Nephron progenitor cell (in vitro differentiated cells): ENCODE results near the gene CWC22.
A peak's percentile ranks its signal among the peaks of the same experiment; 100 is the strongest.

Experiments
- DNase-seq: peaks from one replicate; pipeline ENCODE4 v3.0.0; 2021
- H3K27ac Mint-ChIP-seq: 2 replicates; pipeline ENCODE4 v1.8.0; 2021; ENCODE audit warnings: mild to moderate bottlenecking, moderate library complexity, mixed read lengths
- H3K27me3 Mint-ChIP-seq: 2 replicates; pipeline ENCODE4 v1.8.0; 2021; ENCODE audit warnings: mild to moderate bottlenecking, low read depth, mixed read lengths; ENCODE audit not compliant: poor library complexity
- H3K36me3 Mint-ChIP-seq: 2 replicates; pipeline ENCODE4 v1.8.0; 2021; ENCODE audit warnings: low read depth, mixed read lengths
- H3K4me1 Mint-ChIP-seq: 2 replicates; pipeline ENCODE4 v1.8.0; 2021; ENCODE audit warnings: mixed read lengths
- H3K4me3 Mint-ChIP-seq: 2 replicates; pipeline ENCODE4 v1.8.0; 2021; ENCODE audit warnings: mild to moderate bottlenecking, moderate library complexity, mixed read lengths
- H3K9me3 Mint-ChIP-seq: 2 replicates; pipeline ENCODE4 v1.8.0; 2021; ENCODE audit warnings: mild to moderate bottlenecking, moderate library complexity, mixed read lengths
- CTCF ChIP-seq: fragments of 200-600 bp; sonication (generic); IDR thresholded peaks from 2 replicates; pipeline ENCODE4 v1.5.0; 2021; ENCODE audit warnings: antibody characterized with exemption

CWC22 gene

GRCh38 chr2:180021850-180022249, 14.8 kb upstream of the CWC22 start:
- no peak overlapping the region for H3K27ac Mint-ChIP-seq
- no peak for TF ChIP-seq CTCF
- no peak overlapping the region for H3K4me3 Mint-ChIP-seq
- H3K4me1 Mint-ChIP-seq, result no peaks in the 10 kb centered on the region
- H3K9me3 Mint-ChIP-seq, result no peaks in the 10 kb centered on the region
- H3K27me3 Mint-ChIP-seq, result no peaks in the 10 kb centered on the region
- DNase-seq, result no peak
- no peaks in the 10 kb centered on the region for H3K36me3 Mint-ChIP-seq

- no peaks in the 10 kb centered on the region for H3K36me3 Mint-ChIP-seq
- peaks cover 4% of the 10 kb centered on the region for H3K9me3 Mint-ChIP-seq
- H3K27ac Mint-ChIP-seq, result no peak overlapping the region
- H3K27me3 Mint-ChIP-seq, result peaks cover 12% of the 10 kb centered on the region
- H3K4me3 Mint-ChIP-seq, result no peak overlapping the region
- H3K4me1 Mint-ChIP-seq, result peaks cover 6% of the 10 kb centered on the region
- DNase-seq, result no peak
- TF ChIP-seq CTCF, result no peak
Observed at GRCh38 chr2:180017784-180018183, 10.7 kb upstream of the CWC22 start.

GRCh38 chr2:180016937-180017336, 9.8 kb upstream of the CWC22 start:
- DNase-seq, result no peak
- no peak for TF ChIP-seq CTCF
- H3K9me3 Mint-ChIP-seq, result peaks cover 4% of the 10 kb centered on the region
- peaks cover 12% of the 10 kb centered on the region for H3K27me3 Mint-ChIP-seq
- H3K27ac Mint-ChIP-seq, result no peak overlapping the region
- no peak overlapping the region for H3K4me3 Mint-ChIP-seq
- peaks cover 6% of the 10 kb centered on the region for H3K4me1 Mint-ChIP-seq
- no peaks in the 10 kb centered on the region for H3K36me3 Mint-ChIP-seq

GRCh38 chr2:180015951-180016709, 9.0 kb upstream of the CWC22 start:
- Mint-ChIP-seq H3K27ac (peak overlapping the region; percentile 29), H3K4me1 (peaks cover 6% of the 10 kb centered on the region), H3K9me3 (peaks cover 4% of the 10 kb centered on the region), H3K36me3 (no peaks in the 10 kb centered on the region), H3K27me3 (peaks cover 16% of the 10 kb centered on the region), H3K4me3 (no peak overlapping the region)
- DNase-seq, result no peak
- no peak for TF ChIP-seq CTCF

GRCh38 chr2:180012523-180012922, 5.4 kb upstream of the CWC22 start:
- DNase-seq, result no peak
- no peaks in the 10 kb centered on the region for H3K36me3 Mint-ChIP-seq
- peaks cover 26% of the 10 kb centered on the region for H3K27me3 Mint-ChIP-seq
- peaks cover 4% of the 10 kb centered on the region for H3K9me3 Mint-ChIP-seq
- no peak for TF ChIP-seq CTCF
- H3K4me3 Mint-ChIP-seq, result no peak overlapping the region
- H3K27ac Mint-ChIP-seq, result no peak overlapping the region
- H3K4me1 Mint-ChIP-seq, result peaks cover 6% of the 10 kb centered on the region

- Mint-ChIP-seq H3K4me3 (no peak overlapping the region), H3K9me3 (peaks cover 4% of the 10 kb centered on the region), H3K36me3 (no peaks in the 10 kb centered on the region), H3K27me3 (peaks cover 26% of the 10 kb centered on the region), H3K27ac (no peak overlapping the region), H3K4me1 (peaks cover 12% of the 10 kb centered on the region)
- no peak for DNase-seq
- no peak for TF ChIP-seq CTCF
Observed at GRCh38 chr2:180010701-180011100, 3.6 kb upstream of the CWC22 start.
